GM18951 (cell line): ENCODE results near the gene NR1I3.

ENCODE experiments used
- POLR2A ChIP-seq: IDR thresholded peaks from 4 replicates; pipeline ENCODE4 v1.6.1; 2011; ENCODE audit warnings: mild to moderate bottlenecking; ENCODE audit not compliant: insufficient read length, insufficient read depth; ENCODE audit errors: extremely low read depth
- in situ Hi-C: fragments of 300-500 bp; cut with MboI; formaldehyde crosslinking; loops from one replicate; pipeline ENCODE4 v1.12.0; 2022; ENCODE audit warnings: low sequenced_read_pairs, mixed read lengths, inconsistent platforms; ENCODE audit not compliant: unreplicated experiment

The NR1I3 gene

GRCh38 chr1:161228032-161228431 lies 10.0 kb downstream of the NR1I3 start:
- in situ Hi-C loops: loop anchor here (10.0 kb wide), 1 partner anchor 157 kb away; no protein-coding TSS in a partner anchor

GRCh38 chr1:161227196-161227871 lies 10.7 kb downstream of the NR1I3 start:
- in situ Hi-C loops: loop anchor here (10.0 kb wide), 1 partner anchor 157 kb away; no protein-coding TSS in a partner anchor
- TF ChIP-seq POLR2A: no peak

More at GRCh38 chr1:161228032-161228431, 10.0 kb downstream of the NR1I3 start:
- no peak for TF ChIP-seq POLR2A

GRCh38 chr1:161226759-161227158 lies 11.2 kb downstream of the NR1I3 start:
- in situ Hi-C loops: loop anchor here (10.0 kb wide), 1 partner anchor 158 kb away; no protein-coding TSS in a partner anchor

GRCh38 chr1:161226320-161226711 lies 11.7 kb downstream of the NR1I3 start:
- no peak for TF ChIP-seq POLR2A
- in situ Hi-C loops: loop anchor here (10.0 kb wide), 1 partner anchor 158 kb away; no protein-coding TSS in a partner anchor

More at GRCh38 chr1:161226759-161227158, 11.2 kb downstream of the NR1I3 start:
- TF ChIP-seq POLR2A: no peak

GRCh38 chr1:161225534-161226319 lies 12.3 kb downstream of the NR1I3 start, which contains the start of gene TOMM40L:
Gene TOMM40L (plus strand): TSS chr1:161226060. CDS start chr1:161226490, 430 bp downstream.
- in situ Hi-C loops: loop anchor here (10.0 kb wide), 1 partner anchor 159 kb away; no protein-coding TSS in a partner anchor
- TF ChIP-seq POLR2A: peak; percentile 62

GRCh38 chr1:161225178-161225533 lies 12.8 kb downstream of the NR1I3 start:
- TF ChIP-seq POLR2A: no peak
- in situ Hi-C loops: loop anchor here (10.0 kb wide), 1 partner anchor 160 kb away; no protein-coding TSS in a partner anchor

- in situ Hi-C loops: loop anchor here (10.0 kb wide), 1 partner anchor 160 kb away; no protein-coding TSS in a partner anchor
Observed at GRCh38 chr1:161224695-161225087, 13.3 kb downstream of the NR1I3 start.

- in situ Hi-C loops: loop anchor here (10.0 kb wide), 1 partner anchor 161 kb away; no protein-coding TSS in a partner anchor
- no peak for TF ChIP-seq POLR2A
Observed at GRCh38 chr1:161223805-161224694, 14.0 kb downstream of the NR1I3 start.

GRCh38 chr1:161222175-161223019 lies 15.6 kb downstream of the NR1I3 start:
- TF ChIP-seq POLR2A: no peak
- in situ Hi-C loops: loop anchor here (10.0 kb wide), 1 partner anchor 162 kb away; no protein-coding TSS in a partner anchor

GRCh38 chr1:161220002-161220401 lies 18.0 kb downstream of the NR1I3 start:
- in situ Hi-C loops: loop anchor here (10.0 kb wide), 1 partner anchor 165 kb away; no protein-coding TSS in a partner anchor
- no peak for TF ChIP-seq POLR2A

- in situ Hi-C loops: no loop called here
Observed at GRCh38 chr1:161219078-161219892, 18.7 kb downstream of the NR1I3 start.

More at GRCh38 chr1:161219078-161219892, 18.7 kb downstream of the NR1I3 start:
- no peak for TF ChIP-seq POLR2A
